Activated T-cell treated with anti-CD3 and anti-CD28 coated beads, Interleukin-2, amount 50 U/mL, for 4 hours (primary cell): ENCODE results near the gene BLID. TPM values are rescaled to one million over a fixed set of nuclear protein-coding genes. Genes with fewer than 3 reads are reported as not detected.

Source experiments
- ATAC-seq, 2 donors: fragments of 200-7000 bp; cut with Tn5 transposase; one replicate each; pipeline ENCODE4 v1.10.0; 2021
- DNase-seq: peaks from one replicate; pipeline ENCODE4 v3.0.0-alpha.2; 2020
- H3K27me3 Mint-ChIP-seq: one replicate; pipeline ENCODE4 v1.8.0; 2021; ENCODE audit warnings: low read depth, mixed read lengths
- H3K36me3 Mint-ChIP-seq: one replicate; pipeline ENCODE4 v1.8.0; 2022; ENCODE audit warnings: mixed read lengths; ENCODE audit not compliant: insufficient read depth
- H3K4me1 Mint-ChIP-seq: one replicate; pipeline ENCODE4 v1.8.0; 2021; ENCODE audit warnings: low read depth, mixed read lengths
- H3K4me3 Mint-ChIP-seq: one replicate; pipeline ENCODE4 v1.8.0; 2021; ENCODE audit warnings: mild to moderate bottlenecking, moderate library complexity, mixed read lengths
- H3K9me3 Mint-ChIP-seq: one replicate; pipeline ENCODE4 v1.8.0; 2021; ENCODE audit warnings: mixed read lengths
- total RNA-seq, 3 donors: library from RNA; stranded (reverse); gene quantifications; one replicate each; pipeline ENCODE4 v1.2.1, GENCODE V29; 2021

The BLID gene
- total RNA-seq, 3 donors from 2014 or later, result not detected

DNA sequence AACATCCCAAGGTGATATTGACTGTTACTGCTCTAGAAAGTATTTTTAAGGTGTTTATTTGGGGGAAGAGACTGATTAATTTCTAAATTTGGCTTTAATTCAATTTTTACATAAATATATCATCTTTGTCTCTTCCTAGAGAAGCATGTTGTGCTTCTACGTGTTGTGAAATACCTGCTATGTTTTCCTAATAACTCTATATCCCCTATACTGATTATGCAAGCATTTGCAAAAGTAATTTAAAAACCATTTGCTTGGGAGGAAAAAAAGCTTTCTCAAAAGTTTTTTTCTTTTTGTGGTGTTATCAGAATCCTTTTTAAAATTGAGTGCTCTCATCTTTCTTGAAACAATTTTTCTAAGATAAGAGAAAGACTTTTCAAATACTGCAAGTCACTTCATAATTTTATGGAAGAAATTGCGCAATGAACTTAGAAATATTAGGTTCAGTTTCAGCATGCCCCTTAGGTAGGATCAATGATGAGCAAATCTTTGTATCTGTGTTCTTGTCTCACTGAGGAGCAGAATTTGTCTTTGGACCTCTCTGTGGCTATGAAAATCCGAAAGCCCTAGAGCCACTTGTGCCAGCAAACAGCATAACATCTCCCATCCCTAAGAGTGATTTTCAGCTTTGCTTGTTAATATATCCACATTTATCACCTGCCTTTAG is 7.4 kb upstream of the BLID start:
- DNase-seq, result no peak
- Mint-ChIP-seq H3K36me3 (no peaks in the 10 kb centered on the region), H3K4me1 (no peaks in the 10 kb centered on the region), H3K4me3 (no peak overlapping the region), H3K27me3 (no peaks in the 10 kb centered on the region), H3K9me3 (no peaks in the 10 kb centered on the region)
- no peak for ATAC-seq

DNA sequence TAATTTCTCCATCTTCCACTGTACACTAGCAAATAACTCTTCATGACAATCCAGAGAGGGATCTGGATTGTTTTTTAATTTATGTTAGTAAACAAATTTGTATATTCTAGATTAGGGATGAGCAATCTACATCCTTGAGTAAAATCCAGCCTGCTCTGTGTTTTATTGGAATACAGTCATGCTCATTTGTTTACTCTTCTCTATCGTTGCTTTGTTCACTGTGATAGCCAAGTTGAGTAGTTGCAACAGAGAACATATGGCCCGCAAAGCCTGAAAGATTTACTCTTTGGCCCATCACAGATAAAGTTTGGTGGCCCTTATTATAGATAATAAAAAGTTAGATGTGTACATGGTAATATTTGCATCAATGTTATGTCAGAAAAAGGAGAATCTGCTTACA is 6.2 kb upstream of the BLID start:
- no peaks in the 10 kb centered on the region for H3K4me1 Mint-ChIP-seq
- no peaks in the 10 kb centered on the region for H3K9me3 Mint-ChIP-seq
- no peak for ATAC-seq
- no peak overlapping the region for H3K4me3 Mint-ChIP-seq
- H3K36me3 Mint-ChIP-seq, result no peaks in the 10 kb centered on the region
- no peaks in the 10 kb centered on the region for H3K27me3 Mint-ChIP-seq
- no peak for DNase-seq

DNA sequence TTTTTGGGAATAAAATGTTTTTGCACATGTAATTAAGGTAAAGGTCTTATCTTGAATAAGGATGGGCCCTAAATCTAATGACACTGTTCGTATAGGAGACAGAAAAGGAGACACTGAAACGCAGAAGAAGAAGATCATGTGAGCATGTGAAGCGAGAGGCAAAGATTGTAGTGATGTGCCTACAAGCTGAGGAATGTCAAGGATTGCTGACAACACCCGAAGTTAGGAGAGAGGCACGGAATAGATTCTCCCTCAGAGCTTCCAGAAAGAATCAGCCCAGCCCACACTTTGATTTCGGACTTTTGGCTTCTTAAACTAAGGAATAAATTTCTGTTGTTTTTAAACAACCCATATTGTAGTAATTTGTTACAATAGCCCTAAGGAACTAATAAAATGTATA is 4.1 kb upstream of the BLID start:
- DNase-seq (no peak), ATAC-seq (no peak)
- no peaks in the 10 kb centered on the region for H3K9me3 Mint-ChIP-seq
- H3K27me3 Mint-ChIP-seq, result peaks cover 3% of the 10 kb centered on the region
- H3K36me3 Mint-ChIP-seq, result no peaks in the 10 kb centered on the region
- H3K4me3 Mint-ChIP-seq, result no peak overlapping the region
- no peaks in the 10 kb centered on the region for H3K4me1 Mint-ChIP-seq

DNA sequence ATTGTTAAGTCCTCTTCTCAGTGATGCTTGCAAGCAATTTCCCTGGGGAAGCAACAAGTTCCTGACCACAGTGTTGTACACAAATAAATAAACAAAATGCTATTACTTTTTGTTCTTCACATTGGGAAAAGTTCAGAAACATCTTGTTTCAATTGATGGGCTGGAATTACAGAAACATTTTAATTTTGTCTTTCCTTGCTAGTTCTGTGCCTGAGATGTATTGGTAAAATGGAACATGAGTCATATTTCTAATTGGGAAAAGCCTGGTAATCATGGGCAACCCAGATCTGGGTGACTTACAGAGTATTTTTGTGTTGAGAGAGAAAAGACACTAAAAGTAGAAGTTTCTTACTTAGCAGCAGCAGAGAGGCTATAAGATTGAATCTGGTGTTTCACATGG is 576 bp upstream of the BLID start:
- DNase-seq (no peak), ATAC-seq (no peak)
- H3K9me3 Mint-ChIP-seq, result no peaks in the 10 kb centered on the region

DNA sequence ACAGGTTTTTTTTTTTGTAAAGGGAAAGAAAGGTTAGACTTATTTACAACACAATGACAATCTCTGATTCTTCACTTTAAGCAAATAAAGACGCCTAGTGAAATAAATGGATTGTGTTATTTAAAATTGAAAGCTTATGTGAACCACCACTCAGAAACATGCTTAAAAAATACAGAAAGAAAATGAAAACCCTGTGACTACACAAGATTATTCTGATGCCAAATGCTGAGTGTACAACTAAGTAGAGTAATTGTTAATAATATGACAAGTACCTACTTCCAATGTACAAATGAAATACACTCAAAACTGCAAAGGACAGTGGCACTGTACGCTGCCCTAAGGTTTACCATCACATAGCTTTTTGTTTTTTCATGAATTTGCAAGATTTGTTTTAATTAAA is 1.0 kb downstream of the BLID start:
- no peak for ATAC-seq
- no peak for DNase-seq
- H3K36me3 Mint-ChIP-seq, result no peaks in the 10 kb centered on the region
- no peak overlapping the region for H3K4me3 Mint-ChIP-seq
- peaks cover 3% of the 10 kb centered on the region for H3K27me3 Mint-ChIP-seq
- H3K4me1 Mint-ChIP-seq, result no peaks in the 10 kb centered on the region
- no peaks in the 10 kb centered on the region for H3K9me3 Mint-ChIP-seq

More for the DNA sequence above, 576 bp upstream of the BLID start:
- peaks cover 3% of the 10 kb centered on the region for H3K27me3 Mint-ChIP-seq
- H3K4me1 Mint-ChIP-seq, result no peaks in the 10 kb centered on the region
- no peak overlapping the region for H3K4me3 Mint-ChIP-seq
- H3K36me3 Mint-ChIP-seq, result no peaks in the 10 kb centered on the region

DNA sequence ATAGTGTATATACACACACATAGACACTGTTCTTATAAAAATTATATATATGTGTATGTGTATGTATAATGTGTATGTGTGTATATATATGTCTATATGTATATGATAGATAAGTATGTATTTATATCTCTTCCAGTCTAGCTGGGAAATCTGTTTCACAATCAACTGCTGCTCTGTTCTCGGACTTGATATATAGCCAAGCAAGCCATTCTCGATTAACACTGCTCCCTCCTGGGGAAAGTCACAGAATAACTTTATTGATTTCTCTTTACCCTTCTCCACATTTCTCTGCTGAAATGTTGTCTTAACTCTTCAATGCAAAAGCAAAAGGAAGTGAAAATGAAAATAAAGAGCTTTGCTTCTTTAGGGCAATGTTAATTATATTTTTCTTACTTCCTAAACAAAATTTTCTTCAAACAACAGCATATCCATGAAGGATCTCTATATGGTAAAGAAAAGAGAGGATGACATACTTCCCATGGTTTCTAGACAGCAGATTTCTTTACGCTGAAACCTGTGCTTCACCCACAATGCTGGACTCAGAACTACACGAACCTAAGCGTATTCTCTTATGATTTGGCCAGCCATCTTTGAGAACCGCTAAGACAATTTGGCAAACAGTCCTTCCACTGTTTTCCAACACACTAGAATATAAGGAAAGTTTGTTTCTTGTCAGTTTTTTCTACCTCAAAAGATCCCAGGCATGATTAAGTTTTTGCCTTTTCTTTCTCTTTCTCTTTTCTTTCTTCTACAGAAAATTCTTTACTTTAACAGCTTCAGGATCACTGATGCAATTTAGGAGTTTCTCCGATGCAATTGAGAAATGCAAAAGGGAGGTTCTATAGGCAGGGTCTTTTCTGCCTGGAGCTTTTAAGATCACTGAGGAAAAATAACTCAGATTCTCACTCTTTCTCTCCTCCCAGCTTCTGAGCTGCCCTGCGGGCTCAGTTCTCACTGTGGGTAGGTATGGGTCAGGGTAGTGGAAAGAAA is 1.9 kb downstream of the BLID start:
- Mint-ChIP-seq H3K9me3 (no peaks in the 10 kb centered on the region), H3K4me1 (no peaks in the 10 kb centered on the region), H3K27me3 (peaks cover 6% of the 10 kb centered on the region), H3K4me3 (no peak overlapping the region), H3K36me3 (no peaks in the 10 kb centered on the region)
- ATAC-seq, result no peak
- no peak for DNase-seq

DNA sequence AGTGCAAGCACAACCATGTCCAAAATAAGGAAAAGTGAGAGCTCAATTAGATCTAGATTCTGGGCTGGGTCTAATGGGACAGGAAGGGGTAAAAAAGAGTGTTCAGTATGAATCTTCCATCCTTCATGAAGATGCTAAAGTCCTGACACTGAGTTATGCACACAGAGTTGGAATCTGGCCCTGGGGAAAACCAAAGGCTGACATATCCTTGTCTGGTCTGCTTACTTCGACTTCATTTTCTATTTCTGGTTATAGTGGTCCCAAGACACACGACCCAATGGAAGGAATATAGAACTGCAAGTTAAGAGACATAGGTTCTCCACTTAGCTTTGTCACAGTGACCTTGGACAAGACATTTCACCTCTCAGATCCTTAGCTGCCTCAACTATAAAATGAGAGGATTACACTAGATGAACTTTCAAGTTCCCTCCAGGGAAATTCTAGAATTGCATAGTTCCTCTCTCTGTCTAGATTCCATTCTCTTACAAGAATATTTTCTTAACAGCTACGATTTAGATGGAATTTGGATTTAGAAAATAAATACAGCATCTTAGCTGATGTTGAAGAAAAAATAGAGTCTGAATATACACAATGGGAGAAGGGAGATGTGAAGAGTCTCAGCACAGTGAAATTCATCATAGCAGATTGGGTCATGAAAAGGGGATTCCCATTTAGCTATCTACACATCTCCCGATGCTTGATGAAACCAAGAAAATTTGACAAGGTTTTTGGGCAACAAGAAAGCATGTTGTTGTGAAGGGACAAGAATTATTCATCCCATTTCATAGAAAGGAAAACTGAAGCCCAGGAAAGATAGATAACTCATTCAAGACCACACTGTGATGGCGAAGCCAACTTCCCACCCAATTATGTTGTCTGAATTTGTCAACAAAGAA is 3.3 kb downstream of the BLID start:
- DNase-seq (no peak), ATAC-seq (no peak)
- Mint-ChIP-seq H3K4me1 (no peaks in the 10 kb centered on the region), H3K36me3 (no peaks in the 10 kb centered on the region), H3K27me3 (peaks cover 6% of the 10 kb centered on the region), H3K4me3 (no peak overlapping the region), H3K9me3 (no peaks in the 10 kb centered on the region)

DNA sequence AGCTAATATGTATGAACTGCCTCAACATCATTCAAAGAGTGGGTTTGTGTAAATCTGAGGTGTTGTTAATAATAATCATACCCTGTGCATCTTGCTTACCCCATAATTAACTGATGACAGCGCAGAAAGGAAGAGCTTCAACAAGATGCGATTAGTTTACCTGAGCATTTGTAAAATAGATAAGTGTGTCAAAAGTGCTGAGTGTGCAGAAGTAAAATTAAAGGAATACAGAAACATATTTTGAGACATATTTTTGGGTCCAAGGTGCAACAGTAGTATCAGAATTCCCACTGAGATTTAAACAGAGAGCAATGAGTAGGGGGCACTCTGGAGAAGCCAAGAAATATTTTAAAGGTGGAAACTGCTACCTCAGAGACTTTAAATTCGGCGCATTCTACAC is 6.1 kb downstream of the BLID start:
- ATAC-seq (no peak), DNase-seq (no peak)
- no peaks in the 10 kb centered on the region for H3K36me3 Mint-ChIP-seq
- H3K4me3 Mint-ChIP-seq, result no peak overlapping the region
- H3K9me3 Mint-ChIP-seq, result no peaks in the 10 kb centered on the region
- H3K27me3 Mint-ChIP-seq, result peaks cover 9% of the 10 kb centered on the region
- no peaks in the 10 kb centered on the region for H3K4me1 Mint-ChIP-seq

DNA sequence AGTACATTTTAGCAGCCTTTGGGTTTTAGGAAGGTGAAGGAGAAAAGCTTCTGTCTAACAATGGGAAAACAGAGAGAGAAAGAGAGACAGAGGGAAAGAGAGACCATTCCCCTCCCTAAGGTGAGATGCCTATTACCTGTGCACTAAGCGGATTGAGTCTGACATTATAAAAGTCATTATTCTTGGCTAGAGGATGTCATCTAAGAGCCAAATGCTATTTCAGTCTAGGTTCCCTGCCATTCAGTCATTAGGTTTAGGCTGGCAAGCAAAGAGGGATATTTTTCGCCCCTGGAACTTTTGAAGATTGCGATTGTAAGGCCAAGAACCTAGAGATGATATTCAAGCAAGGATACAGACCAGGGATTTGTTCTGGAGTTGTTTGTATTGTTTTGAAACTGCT is 7.2 kb downstream of the BLID start:
- Mint-ChIP-seq H3K27me3 (peaks cover 18% of the 10 kb centered on the region), H3K4me3 (no peak overlapping the region), H3K9me3 (no peaks in the 10 kb centered on the region), H3K36me3 (no peaks in the 10 kb centered on the region), H3K4me1 (no peaks in the 10 kb centered on the region)
- ATAC-seq (no peak), DNase-seq (no peak)

DNA sequence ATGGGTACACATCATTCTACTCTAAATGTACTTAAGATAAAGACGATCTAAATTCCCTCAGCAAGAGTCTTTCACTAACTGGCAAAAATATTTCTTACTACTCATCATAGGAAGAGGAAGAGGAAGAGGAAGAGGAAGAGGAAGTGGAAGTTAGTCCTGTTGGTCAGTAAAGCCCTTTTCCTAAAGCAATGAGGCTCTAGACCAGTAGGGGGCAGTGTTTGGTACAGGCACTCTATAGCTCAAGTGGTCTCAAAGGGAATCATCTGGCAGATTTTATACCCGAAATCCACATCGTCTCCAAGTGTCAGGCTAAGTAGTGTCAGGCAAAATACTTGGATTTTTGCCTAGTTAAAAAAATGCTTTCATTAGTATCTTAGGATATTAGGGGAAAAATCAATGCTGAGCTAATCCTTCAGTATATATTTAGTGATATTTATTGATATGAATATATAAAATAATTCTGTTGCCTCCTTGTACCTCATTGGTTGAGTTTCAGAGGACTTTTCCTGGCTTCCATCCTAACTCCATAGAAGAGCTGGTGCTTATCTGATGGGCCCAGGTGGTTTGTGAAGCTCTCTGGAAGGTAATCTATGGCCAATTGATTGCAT is 7.7 kb downstream of the BLID start:
- no peaks in the 10 kb centered on the region for H3K36me3 Mint-ChIP-seq
- no peak overlapping the region for H3K4me3 Mint-ChIP-seq
- ATAC-seq (no peak), DNase-seq (no peak)
- H3K4me1 Mint-ChIP-seq, result no peaks in the 10 kb centered on the region
- H3K27me3 Mint-ChIP-seq, result peaks cover 18% of the 10 kb centered on the region
- no peaks in the 10 kb centered on the region for H3K9me3 Mint-ChIP-seq

DNA sequence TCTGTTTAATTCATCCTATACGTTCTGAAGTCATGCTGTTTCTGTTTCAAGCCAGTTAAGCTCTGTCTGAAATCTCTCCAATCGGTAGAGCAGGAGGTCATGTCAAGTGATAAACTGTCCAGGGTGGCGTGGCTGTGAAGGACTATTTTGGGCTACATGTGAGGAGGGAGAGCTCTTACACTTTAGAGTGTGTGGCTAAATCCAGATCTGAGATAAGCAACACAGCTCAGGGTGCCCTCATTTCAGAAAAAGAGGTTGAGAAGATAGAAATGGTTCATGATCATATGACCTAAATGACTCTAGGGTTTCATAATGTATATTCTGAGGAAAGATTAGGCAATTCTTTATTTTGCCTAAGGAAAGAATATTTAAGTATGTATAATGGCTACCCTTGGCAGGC is 8.4 kb downstream of the BLID start:
- H3K9me3 Mint-ChIP-seq, result no peaks in the 10 kb centered on the region
- no peaks in the 10 kb centered on the region for H3K4me1 Mint-ChIP-seq
- peaks cover 18% of the 10 kb centered on the region for H3K27me3 Mint-ChIP-seq
- DNase-seq (no peak), ATAC-seq (no peak)
- H3K36me3 Mint-ChIP-seq, result no peaks in the 10 kb centered on the region
- no peak overlapping the region for H3K4me3 Mint-ChIP-seq

DNA sequence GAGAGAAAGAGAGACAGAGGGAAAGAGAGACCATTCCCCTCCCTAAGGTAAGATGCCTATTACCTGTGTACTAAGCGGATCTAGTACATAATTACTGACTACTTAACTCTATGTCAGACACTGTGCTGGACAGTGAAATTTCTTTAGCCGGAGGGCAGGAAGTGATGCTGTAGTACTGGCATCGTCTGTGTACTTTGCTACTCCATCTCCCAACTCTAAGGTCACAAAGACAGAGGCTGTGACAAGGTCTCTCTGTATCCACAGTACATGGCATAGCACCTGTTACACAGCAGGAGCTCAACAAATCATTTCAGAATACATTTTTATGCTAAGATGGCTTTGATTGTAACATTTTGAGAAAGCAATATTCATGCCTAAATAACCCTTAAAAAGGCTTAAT is 9.0 kb downstream of the BLID start:
- no peak for DNase-seq
- Mint-ChIP-seq H3K36me3 (no peaks in the 10 kb centered on the region), H3K27me3 (peaks cover 18% of the 10 kb centered on the region), H3K4me3 (no peak overlapping the region), H3K9me3 (no peaks in the 10 kb centered on the region), H3K4me1 (no peaks in the 10 kb centered on the region)
- ATAC-seq, result no peak

DNA sequence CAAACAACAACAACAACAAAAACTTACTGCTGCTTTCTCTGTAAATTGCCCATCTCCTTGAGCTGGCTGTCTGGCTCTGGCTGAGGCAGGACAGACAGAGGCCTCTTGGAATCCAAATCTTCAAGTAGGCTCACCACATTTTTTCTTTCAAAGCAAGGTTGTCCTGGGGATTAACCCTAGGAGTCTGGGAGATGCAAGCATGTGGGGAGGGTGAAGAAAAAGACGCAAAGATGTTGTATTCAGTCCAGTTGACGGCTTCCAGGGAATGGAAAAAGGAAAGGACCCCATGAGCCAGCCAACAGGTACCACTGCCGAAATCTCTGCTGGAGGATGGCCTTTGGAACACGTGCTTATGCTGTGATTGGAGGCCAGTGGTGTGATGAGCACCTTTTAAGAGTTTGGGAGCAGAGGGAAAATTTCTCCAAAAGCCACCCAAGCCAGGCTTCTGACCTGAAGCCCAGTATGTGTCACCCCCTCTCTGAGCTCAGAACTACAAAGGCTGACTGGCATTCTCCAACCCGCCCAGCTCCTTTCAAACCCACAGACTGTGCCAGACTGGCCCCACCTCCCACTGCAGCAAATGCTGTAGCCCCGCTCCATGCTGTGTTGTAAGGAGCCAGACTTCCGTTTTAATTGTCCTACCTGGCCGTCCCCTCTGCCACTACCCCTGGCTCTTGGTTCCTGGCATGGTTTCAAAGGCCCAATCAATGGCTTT is 10.8 kb downstream of the BLID start:
- Mint-ChIP-seq H3K9me3 (no peaks in the 10 kb centered on the region), H3K27me3 (peaks cover 23% of the 10 kb centered on the region), H3K4me3 (no peak overlapping the region), H3K4me1 (peaks cover 4% of the 10 kb centered on the region), H3K36me3 (no peaks in the 10 kb centered on the region)
- no peak for ATAC-seq
- no peak for DNase-seq
